Transverse colon (tissue), 4 donors: ENCODE results near the gene DGCR2. TPM values are rescaled to one million over a fixed set of nuclear protein-coding genes. Genes with fewer than 3 reads are reported as not detected.

Experiments
- DNase-seq: peaks from one replicate; pipeline ENCODE4 v3.0.0-alpha.2; 2019
- H3K27ac ChIP-seq, 4 donors: fragments of 200-600 bp; sonication (generic); 2 replicates each; pipeline ENCODE4 v1.5.1; 2016 to 2018; ENCODE audit warnings: inconsistent platforms in 4 of 4
- H3K27me3 ChIP-seq: fragments of 200-600 bp; sonication (generic); 2 replicates; pipeline ENCODE4 v1.5.1; 2017; ENCODE audit warnings: inconsistent platforms
- H3K36me3 ChIP-seq, 4 donors: fragments of 200-600 bp; sonication (generic); 2 replicates each; pipeline ENCODE4 v1.5.1; 2017 to 2019; ENCODE audit warnings: inconsistent platforms in 4 of 4
- H3K4me1 ChIP-seq, 4 donors: fragments of 200-600 bp; sonication (generic); 2 replicates each; pipeline ENCODE4 v1.5.1; 2017 to 2020; ENCODE audit warnings: inconsistent platforms in 4 of 4
- H3K4me3 ChIP-seq, 4 donors: fragments of 200-600 bp; sonication (generic); 1 replicate in 1 of 4; 2 replicates in 3 of 4; pipeline versions ENCODE4 v1.5.1 to v1.6.1; 2017 to 2019; ENCODE audit warnings: inconsistent platforms in 4 of 4
- H3K9me3 ChIP-seq, 2 donors: fragments of 200-600 bp; sonication (generic); 2 replicates each; pipeline ENCODE4 v1.5.1; 2017 to 2019; ENCODE audit warnings: inconsistent platforms in 2 of 2
- EP300 ChIP-seq: sonication (generic); formaldehyde crosslinking; IDR thresholded peaks from one replicate; pipeline ENCODE4 v1.6.1; 2017; ENCODE audit warnings: antibody characterized with exemption, low read depth
- POLR2A ChIP-seq: fragments of 450-650 bp; IDR thresholded peaks from one replicate; pipeline ENCODE4 v1.6.1; 2016; ENCODE audit warnings: antibody characterized with exemption, mild to moderate bottlenecking, moderate library complexity
- POLR2AphosphoS5 ChIP-seq, 3 donors: sonication (generic); formaldehyde crosslinking; IDR thresholded peaks; one replicate each; pipeline ENCODE4 v1.6.1; 2016; ENCODE audit warnings: antibody characterized with exemption in 3 of 3
- WGBS, 2 donors: methylation state at CpG; one replicate each; pipeline ENCODE4 v1.1.5; 2018; ENCODE audit warnings: low coverage in 1 of 2; 5-methylcytosine and 5-hydroxymethylcytosine counted together
- in situ Hi-C, 4 donors: fragments of 200-750 bp; cut with MboI; loops; one replicate each; pipeline versions ENCODE4 v1.15.0 to v1.15.1; 2017; ENCODE audit warnings: low sequenced_read_pairs in 3 of 4, low pct_ligation_motif_present in 1 of 4, low pct_unique_long_range_greater_than_20kb in 1 of 4
- intact Hi-C: fragments of 100-400 bp; cut with DNase I; formaldehyde crosslinking; loops from one replicate; pipeline ENCODE4 v1.15.1; 2023; ENCODE audit warnings: low total_unique reads
- total RNA-seq, 4 donors: library from RNA; depleted of rRNA; stranded (reverse); fragments of >200 nt; gene quantifications; one replicate each; pipeline ENCODE4 v1.1.0, GENCODE V29; 2016
- TF ChIP-seq, protein P1 (sequence below), 5 experiments: fragments of 200-600 bp in 3 of 5; fragments of 450-650 bp in 2 of 5; sonication (generic) in 3 of 5; IDR thresholded peaks; 1 replicate in 2 of 5; 2 replicates in 3 of 5; pipeline ENCODE4 v1.5.1; 2016 to 2017; ENCODE audit warnings: antibody characterized with exemption in 5 of 5, inconsistent platforms in 3 of 5, mild to moderate bottlenecking in 2 of 5, moderate library complexity in 1 of 5

Gene DGCR2
- total RNA-seq, 4 donors from 2014 or later = 71.6 to 106 (median 94.3) TPM

- H3K36me3 ChIP-seq = no peaks in the 10 kb centered on the region
- in situ Hi-C loops = loop anchor here in 1 of 4 donors (25.0 kb wide), 1 partner anchor 642 kb away; no protein-coding TSS in a partner anchor
- no peak for DNase-seq
- intact Hi-C loops = no loop called here
- H3K27ac ChIP-seq = no peak overlapping the region
- no peaks in the 10 kb centered on the region for H3K9me3 ChIP-seq
- TF ChIP-seq EP300 (no peak), POLR2AphosphoS5 (IDR thresholded peaks at IDR 0.05) (no peak), POLR2A (no peak)
- TF ChIP-seq, protein P1, sequence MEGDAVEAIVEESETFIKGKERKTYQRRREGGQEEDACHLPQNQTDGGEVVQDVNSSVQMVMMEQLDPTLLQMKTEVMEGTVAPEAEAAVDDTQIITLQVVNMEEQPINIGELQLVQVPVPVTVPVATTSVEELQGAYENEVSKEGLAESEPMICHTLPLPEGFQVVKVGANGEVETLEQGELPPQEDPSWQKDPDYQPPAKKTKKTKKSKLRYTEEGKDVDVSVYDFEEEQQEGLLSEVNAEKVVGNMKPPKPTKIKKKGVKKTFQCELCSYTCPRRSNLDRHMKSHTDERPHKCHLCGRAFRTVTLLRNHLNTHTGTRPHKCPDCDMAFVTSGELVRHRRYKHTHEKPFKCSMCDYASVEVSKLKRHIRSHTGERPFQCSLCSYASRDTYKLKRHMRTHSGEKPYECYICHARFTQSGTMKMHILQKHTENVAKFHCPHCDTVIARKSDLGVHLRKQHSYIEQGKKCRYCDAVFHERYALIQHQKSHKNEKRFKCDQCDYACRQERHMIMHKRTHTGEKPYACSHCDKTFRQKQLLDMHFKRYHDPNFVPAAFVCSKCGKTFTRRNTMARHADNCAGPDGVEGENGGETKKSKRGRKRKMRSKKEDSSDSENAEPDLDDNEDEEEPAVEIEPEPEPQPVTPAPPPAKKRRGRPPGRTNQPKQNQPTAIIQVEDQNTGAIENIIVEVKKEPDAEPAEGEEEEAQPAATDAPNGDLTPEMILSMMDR (IDR thresholded peaks at IDR 0.05) = no peak
- H3K4me3 ChIP-seq = no peak overlapping the region
- no peaks in the 10 kb centered on the region for H3K4me1 ChIP-seq
- H3K27me3 ChIP-seq = peaks cover 19% of the 10 kb centered on the region
- WGBS, 2 donors = 87% methylated on average over 8 of the region's 9 CpGs; no CpG with 5 or more reads in 1 of the 2 donors
Measured at GRCh38 chr22:18995327-18995711, 126.9 kb downstream of the DGCR2 start.

DNA sequence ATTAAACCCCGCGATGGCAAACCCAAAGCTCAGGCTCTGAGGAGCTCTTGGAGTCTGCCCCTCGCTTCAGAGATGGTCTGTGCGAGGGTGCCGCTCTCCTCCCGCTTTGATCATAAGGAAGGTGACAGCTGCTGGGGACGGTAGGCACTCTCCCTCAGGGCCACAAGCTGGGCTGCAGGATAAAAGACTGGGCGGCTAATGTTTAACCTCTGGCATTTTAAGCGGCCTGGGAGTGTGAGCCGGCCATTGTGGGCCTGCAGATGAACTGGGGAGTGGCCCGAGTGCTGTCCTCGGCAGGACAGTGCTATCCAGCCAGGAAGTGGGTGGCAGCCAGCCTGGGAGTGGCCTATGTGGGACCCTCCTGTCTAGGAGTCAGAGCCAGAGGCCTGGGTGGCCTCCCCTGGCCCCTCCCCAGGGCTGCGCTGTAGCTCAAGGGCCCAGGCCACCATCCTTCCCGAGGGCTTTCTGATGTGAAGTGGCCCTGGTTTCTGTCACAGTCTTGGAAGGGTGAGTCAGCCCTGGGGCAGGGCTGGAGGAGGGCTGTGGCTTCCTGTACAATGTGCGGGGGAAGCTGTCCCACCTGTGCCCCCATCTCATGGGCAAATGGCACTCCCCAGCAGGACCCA lies 127.4 kb downstream of the DGCR2 start:
- in situ Hi-C loops = loop anchor here in 1 of 4 donors (25.0 kb wide), 1 partner anchor 642 kb away; no protein-coding TSS in a partner anchor
- no peak overlapping the region for H3K27ac ChIP-seq
- WGBS, 2 donors = 20 to 43% methylated on average over 1 to 14 of the region's 15 CpGs
- no peaks in the 10 kb centered on the region for H3K9me3 ChIP-seq
- H3K4me1 ChIP-seq = no peaks in the 10 kb centered on the region
- no peaks in the 10 kb centered on the region for H3K36me3 ChIP-seq
- no peak overlapping the region for H3K4me3 ChIP-seq
- TF ChIP-seq POLR2AphosphoS5 (IDR thresholded peaks at IDR 0.05) (no peak), EP300 (no peak)
- TF ChIP-seq, protein P1 (IDR thresholded peaks at IDR 0.05) = no peak
- peaks cover 18% of the 10 kb centered on the region for H3K27me3 ChIP-seq
- no peak for DNase-seq
- intact Hi-C loops = no loop called here

GRCh38 chr22:18994056-18994455 lies 128.2 kb downstream of the DGCR2 start:
- Histone ChIP-seq H3K36me3 (no peaks in the 10 kb centered on the region), H3K4me1 (no peaks in the 10 kb centered on the region), H3K27me3 (peaks cover 18% of the 10 kb centered on the region), H3K27ac (no peak overlapping the region), H3K4me3 (no peak overlapping the region), H3K9me3 (no peaks in the 10 kb centered on the region)
- no peak for DNase-seq
- intact Hi-C loops = no loop called here
- in situ Hi-C loops = loop anchor here in 1 of 4 donors (25.0 kb wide), 1 partner anchor 643 kb away; no protein-coding TSS in a partner anchor
- WGBS, 2 donors = 84% methylated on average over 15 of the region's 17 CpGs; no CpG with 5 or more reads in 1 of the 2 donors
- TF ChIP-seq, protein P1 (IDR thresholded peaks at IDR 0.05) = no peak
- TF ChIP-seq POLR2AphosphoS5 (IDR thresholded peaks at IDR 0.05) (no peak), POLR2A (no peak), EP300 (no peak)

DNA sequence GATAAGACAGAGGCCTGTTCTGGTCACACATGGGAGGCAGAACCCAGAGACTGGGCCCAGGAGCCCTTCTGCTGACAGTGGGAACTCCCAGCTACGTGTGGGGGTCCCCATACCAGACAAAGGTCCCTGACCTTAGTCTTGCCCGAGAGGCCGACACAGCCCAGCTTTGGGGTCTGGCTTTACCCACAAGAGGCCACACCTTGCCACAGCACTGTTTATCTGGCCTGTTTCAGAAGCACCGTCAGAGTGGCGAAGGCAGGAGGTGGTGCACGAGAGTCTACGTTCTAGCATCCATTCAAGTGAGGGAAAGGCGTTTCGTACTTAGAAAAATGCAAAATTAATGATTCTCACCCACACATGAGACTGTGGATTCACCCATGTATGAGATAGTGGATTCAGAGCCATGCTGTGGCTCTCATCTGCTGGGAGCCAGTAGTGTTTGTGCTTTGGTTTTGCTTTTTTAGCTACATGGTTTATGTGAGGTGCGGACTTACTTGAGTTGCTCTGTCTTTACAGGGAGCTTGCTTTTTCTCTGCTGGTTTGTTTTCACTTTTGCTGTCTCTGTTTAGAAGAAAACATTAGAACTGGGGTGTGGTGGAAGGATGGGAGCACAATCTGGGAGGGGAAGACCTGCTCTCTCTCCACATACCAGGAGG lies 129.5 kb downstream of the DGCR2 start:
- TF ChIP-seq POLR2A (no peak), EP300 (no peak), POLR2AphosphoS5 (IDR thresholded peaks at IDR 0.05) (no peak)
- TF ChIP-seq, protein P1 (IDR thresholded peaks at IDR 0.05) = no peak

More for the DNA sequence above, 129.5 kb downstream of the DGCR2 start:
- Histone ChIP-seq H3K9me3 (no peaks in the 10 kb centered on the region), H3K4me3 (no peak overlapping the region), H3K27me3 (peaks cover 11% of the 10 kb centered on the region), H3K36me3 (no peaks in the 10 kb centered on the region), H3K4me1 (no peaks in the 10 kb centered on the region), H3K27ac (no peak overlapping the region)
- no peak for DNase-seq
- in situ Hi-C loops = loop anchor here in 1 of 4 donors (25.0 kb wide), 1 partner anchor 645 kb away; no protein-coding TSS in a partner anchor
- WGBS, 2 donors = 84 to 90% methylated on average over 2 to 10 of the region's 10 CpGs
- intact Hi-C loops = no loop called here
